Endothelial cell of umbilical vein (primary cell): ENCODE measurements around the gene KRTAP2-3. TPM values are rescaled to one million over a fixed set of nuclear protein-coding genes. Genes with fewer than 3 reads are reported as not detected.

ENCODE experiments used
- BruUV-seq: library from RNA; stranded (reverse); fragments of 400-500 nt; replicated peaks from 2 replicates; lab custom pipeline; 2021; lab: Mats Ljungman, UMichigan
- CTCF ChIA-PET: fragments of 300-600, 350-600 bp; sonication (Branson Sonifier 250); formaldehyde crosslinking; loops from one replicate; lab custom pipeline; 2021; ENCODE audit warnings: antibody characterized with exemption, inconsistent platforms; lab: Charles Lee
- POLR2A ChIA-PET: fragments of 300-600, 350-600 bp; sonication (Branson Sonifier 250); formaldehyde crosslinking; loops from one replicate; lab custom pipeline; 2021; ENCODE audit warnings: antibody characterized with exemption, inconsistent platforms; lab: Charles Lee
- DNase-seq: peaks from one replicate; pipeline ENCODE4 v3.0.0-alpha.2; 2011; ENCODE audit warnings: low read depth, low spot score
- FAIRE-seq: peaks from 2 replicates; lab custom pipeline; 2011; peaks lifted over from hg19 to GRCh38; lab: Jason Lieb, UNC
- H2AFZ ChIP-seq: 2 replicates; pipeline ENCODE4 v1.6.0; 2012; ENCODE audit warnings: low read depth, low read length, control low read depth, inconsistent platforms
- H3K27ac ChIP-seq: 2 replicates; pipeline ENCODE4 v1.5.1; 2011; ENCODE audit warnings: low read depth, mild to moderate bottlenecking, control low read depth, low read length, moderate library complexity; ENCODE audit not compliant: insufficient read depth
- H3K27me3 ChIP-seq, 2 experiments: 2 replicates each; pipeline versions ENCODE4 v1.6.0 to v1.6.1; 2011; ENCODE audit warnings: low read length in 2 of 2, mixed read lengths in 1 of 2; ENCODE audit not compliant: control insufficient read depth in 2 of 2, insufficient read depth in 2 of 2
- H3K36me3 ChIP-seq, 2 experiments: 2 replicates in 1 of 2; 3 replicates in 1 of 2; pipeline ENCODE4 v1.5.1; 2011; ENCODE audit warnings: low read length in 2 of 2, mild to moderate bottlenecking in 1 of 2, moderate library complexity in 1 of 2; ENCODE audit not compliant: control insufficient read depth in 2 of 2, insufficient read depth in 2 of 2; ENCODE audit errors: extremely low read depth in 1 of 2
- H3K4me1 ChIP-seq: 3 replicates; pipeline ENCODE4 v1.5.1; 2011; ENCODE audit warnings: mild to moderate bottlenecking, low read length; ENCODE audit not compliant: control insufficient read depth, insufficient read depth; ENCODE audit errors: extremely low read depth
- H3K4me2 ChIP-seq: 2 replicates; pipeline ENCODE4 v1.6.1; 2011; ENCODE audit warnings: low read length, control low read depth, mixed read lengths; ENCODE audit not compliant: insufficient read depth
- H3K4me3 ChIP-seq, 3 experiments: fragments of 200-600 bp in 1 of 3; sonication (generic), shearing (Covaris generic) in 1 of 3; replicated peaks in 1 of 3; 2 replicates each; pipeline ENCODE4 v1.5.1; 2011 to 2016; ENCODE audit warnings: control low read depth in 3 of 3, low read length in 3 of 3, mild to moderate bottlenecking in 2 of 3, inconsistent platforms in 1 of 3, low read depth in 1 of 3, moderate library complexity in 1 of 3; ENCODE audit not compliant: insufficient read depth in 1 of 3
- H3K79me2 ChIP-seq: 2 replicates; pipeline ENCODE4 v1.6.0; 2012; ENCODE audit warnings: low read length, inconsistent platforms; ENCODE audit not compliant: control insufficient read depth, insufficient read depth
- H3K9ac ChIP-seq: replicated peaks from 2 replicates; pipeline ENCODE3; 2011; ENCODE audit warnings: low read length, control low read depth; ENCODE audit not compliant: insufficient read depth; ENCODE audit errors: extremely low read depth
- H3K9me1 ChIP-seq: replicated peaks from 3 replicates; pipeline ENCODE4 v1.6.0; 2011; ENCODE audit warnings: mild to moderate bottlenecking, low read length; ENCODE audit not compliant: control insufficient read depth, insufficient read depth; ENCODE audit errors: extremely low read depth
- H3K9me3 ChIP-seq: replicated peaks from 2 replicates; pipeline ENCODE4 v1.5.1; 2012; ENCODE audit warnings: low read length, inconsistent platforms; ENCODE audit not compliant: control insufficient read depth, insufficient read depth
- H4K20me1 ChIP-seq: replicated peaks from 2 replicates; pipeline ENCODE3; 2011; ENCODE audit warnings: mild to moderate bottlenecking, low read length; ENCODE audit not compliant: control insufficient read depth, insufficient read depth; ENCODE audit errors: extremely low read depth
- EZH2 ChIP-seq: IDR thresholded peaks from 2 replicates; pipeline ENCODE4 v1.6.1; 2012; ENCODE audit warnings: borderline replicate concordance, low read depth, mild to moderate bottlenecking, moderate library complexity, low read length, inconsistent platforms; ENCODE audit not compliant: severe bottlenecking
- FOS ChIP-seq: IDR thresholded peaks from 2 replicates; pipeline ENCODE4 v1.6.1; 2011; ENCODE audit warnings: mild to moderate bottlenecking, low read length, moderate library complexity, borderline replicate concordance; ENCODE audit not compliant: insufficient read depth
- GATA2 ChIP-seq: IDR thresholded peaks from 2 replicates; pipeline ENCODE4 v1.7.0; 2011; ENCODE audit warnings: low read depth, mild to moderate bottlenecking, moderate library complexity, mixed read lengths, low read length; ENCODE audit not compliant: insufficient read length, insufficient read depth
- JUN ChIP-seq: IDR thresholded peaks from 2 replicates; pipeline ENCODE4 v1.6.1; 2011; ENCODE audit warnings: borderline replicate concordance, low read depth; ENCODE audit not compliant: insufficient read length, insufficient read depth
- MYC ChIP-seq: IDR thresholded peaks from one replicate; pipeline ENCODE4 v1.6.1; 2011; ENCODE audit warnings: mild to moderate bottlenecking, low read depth, low read length
- POLR2A ChIP-seq: IDR thresholded peaks from 2 replicates; pipeline ENCODE4 v1.6.1; 2012; ENCODE audit warnings: low read depth, mild to moderate bottlenecking, control low read depth, low read length
- POLR2AphosphoS5 ChIP-seq: IDR thresholded peaks from 2 replicates; pipeline ENCODE4 v1.6.1; 2012; ENCODE audit warnings: low read depth, mild to moderate bottlenecking, control low read depth, low read length, moderate library complexity; ENCODE audit not compliant: insufficient read depth
- dilution Hi-C: fragments of 300-500 bp; cut with MboI; formaldehyde crosslinking; loops from one replicate; pipeline ENCODE4 v1.15.0; 2019; ENCODE audit warnings: low sequenced_read_pairs; ENCODE audit not compliant: extremely low pct_ligation_motif_present
- intact Hi-C: fragments of 100-400 bp; cut with micrococcal nuclease; formaldehyde crosslinking; loops from one replicate; pipeline ENCODE4 v1.10.0; 2022
- polyA plus RNA-seq, 4 experiments: library from polyadenylated mRNA; depleted of rRNA in 3 of 4; stranded (reverse) in 3 of 4; unstranded in 1 of 4; fragments of >200 nt; gene quantifications; 2 replicates each; pipeline versions ENCODE4 v1.2.1 to v1.2.3, GENCODE V29; 2011 to 2012; ENCODE audit warnings: missing spikeins in 1 of 4
- total RNA-seq: library from RNA; stranded (reverse); gene quantifications from 2 replicates; pipeline ENCODE4 v1.2.3, GENCODE V29; 2021
- TF ChIP-seq, protein P1 (sequence below): IDR thresholded peaks from 2 replicates; pipeline ENCODE4 v1.6.1; 2011; ENCODE audit not compliant: insufficient read depth, insufficient read length
- TF ChIP-seq, protein P2 (sequence below), 2 donors: IDR thresholded peaks; 1 replicate in 1 of 2; 2 replicates in 1 of 2; pipeline ENCODE4 v1.5.1; 2011; ENCODE audit warnings: low read length in 2 of 2, mild to moderate bottlenecking in 2 of 2, moderate library complexity in 2 of 2, control low read depth in 1 of 2, inconsistent platforms in 1 of 2, low read depth in 1 of 2; ENCODE audit not compliant: insufficient read depth in 1 of 2; ENCODE audit errors: extremely low read depth in 1 of 2

The KRTAP2-3 gene
- total and polyA plus RNA-seq, 2 donors (not counting 3 experiments of a cell fraction or from before 2014, with no cell fraction given) = not detected

DNA sequence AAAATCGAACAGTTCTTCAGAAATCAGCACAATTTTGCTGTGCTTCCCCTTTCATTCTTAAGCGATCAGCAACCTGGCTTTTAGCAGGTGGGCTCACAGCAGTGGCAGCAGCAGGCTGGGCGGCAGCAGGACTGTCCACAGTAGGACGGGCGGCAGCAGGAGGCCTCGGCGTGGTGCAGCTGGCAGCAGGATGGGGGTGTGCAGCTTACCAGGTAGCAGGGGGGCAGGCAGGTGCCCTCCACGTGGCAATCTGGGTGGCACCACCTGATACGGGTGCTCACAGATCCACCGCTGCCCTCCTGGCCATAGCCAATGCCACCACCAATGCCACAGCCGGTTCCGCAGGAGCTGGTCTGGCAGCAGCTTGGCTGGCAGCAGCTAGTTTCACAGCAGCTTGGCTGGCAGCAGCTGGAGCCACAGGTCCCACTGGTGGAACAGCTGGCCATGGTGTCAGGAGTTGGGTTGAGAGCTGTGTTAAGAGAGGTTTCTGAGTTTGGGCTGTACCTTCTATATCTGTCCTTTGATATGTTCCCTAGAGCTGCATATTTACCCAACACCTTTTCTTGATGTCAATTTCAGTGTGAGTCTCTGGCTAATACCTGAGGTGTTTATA, 30.2 kb downstream of the KRTAP2-3 start, which contains the start of gene KRTAP1-4:
Gene KRTAP1-4 (minus strand): TSS at position 563 of the 613 bp plus-strand sequence. CDS start 117 bp downstream, at position 446.
- Histone ChIP-seq H3K36me3 (no peaks in the 10 kb centered on the region), H3K9me3 (no peaks in the 10 kb centered on the region), H2AFZ (no peak within 1 kb of the TSS), H3K79me2 (no peaks in the 10 kb centered on the region), H3K9ac (no peak within 1 kb of the TSS), H3K4me2 (no peak within 1 kb of the TSS), H3K4me1 (no peaks in the 10 kb centered on the region), H3K9me1 (no peaks in the 10 kb centered on the region), H3K4me3 (no peak within 1 kb of the TSS), H4K20me1 (no peaks in the 10 kb centered on the region), H3K27me3 (peaks cover 2% of the 10 kb centered on the region in 2 experiments), H3K27ac (no peak within 1 kb of the TSS)
- ChIA-PET CTCF (interaction anchor here (1.1 kb wide), 1 partner anchor 40 kb away, joined by 3 read pairs; no protein-coding TSS in a partner anchor), POLR2A (no interaction called here)
- DNase-seq = no peak
- intact Hi-C loops (loop anchor here (10.0 kb wide), 1 partner anchor 755 kb away; no protein-coding TSS in a partner anchor), dilution Hi-C loops (no loop called here)
- BruUV-seq = no TSS peak
- no peak for FAIRE-seq
- TF ChIP-seq POLR2AphosphoS5 (no peak), JUN (no peak), FOS (no peak), POLR2A (no peak), MYC (no peak), EZH2 (no peak), GATA2 (no peak)
- TF ChIP-seq, protein P1, sequence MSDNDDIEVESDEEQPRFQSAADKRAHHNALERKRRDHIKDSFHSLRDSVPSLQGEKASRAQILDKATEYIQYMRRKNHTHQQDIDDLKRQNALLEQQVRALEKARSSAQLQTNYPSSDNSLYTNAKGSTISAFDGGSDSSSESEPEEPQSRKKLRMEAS = no peak
- TF ChIP-seq, protein P2, sequence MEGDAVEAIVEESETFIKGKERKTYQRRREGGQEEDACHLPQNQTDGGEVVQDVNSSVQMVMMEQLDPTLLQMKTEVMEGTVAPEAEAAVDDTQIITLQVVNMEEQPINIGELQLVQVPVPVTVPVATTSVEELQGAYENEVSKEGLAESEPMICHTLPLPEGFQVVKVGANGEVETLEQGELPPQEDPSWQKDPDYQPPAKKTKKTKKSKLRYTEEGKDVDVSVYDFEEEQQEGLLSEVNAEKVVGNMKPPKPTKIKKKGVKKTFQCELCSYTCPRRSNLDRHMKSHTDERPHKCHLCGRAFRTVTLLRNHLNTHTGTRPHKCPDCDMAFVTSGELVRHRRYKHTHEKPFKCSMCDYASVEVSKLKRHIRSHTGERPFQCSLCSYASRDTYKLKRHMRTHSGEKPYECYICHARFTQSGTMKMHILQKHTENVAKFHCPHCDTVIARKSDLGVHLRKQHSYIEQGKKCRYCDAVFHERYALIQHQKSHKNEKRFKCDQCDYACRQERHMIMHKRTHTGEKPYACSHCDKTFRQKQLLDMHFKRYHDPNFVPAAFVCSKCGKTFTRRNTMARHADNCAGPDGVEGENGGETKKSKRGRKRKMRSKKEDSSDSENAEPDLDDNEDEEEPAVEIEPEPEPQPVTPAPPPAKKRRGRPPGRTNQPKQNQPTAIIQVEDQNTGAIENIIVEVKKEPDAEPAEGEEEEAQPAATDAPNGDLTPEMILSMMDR (IDR thresholded peaks at IDR 0.05; ENCODE audit: extremely low read depth in 1 of 2, insufficient read depth in 1 of 2, low read depth in 1 of 2, low read length in 2 of 2) = no peak
